Esophagus squamous epithelium (tissue), 5 donors: ENCODE measurements around the gene CCDC93. TPM values are rescaled to one million over a fixed set of nuclear protein-coding genes. Genes with fewer than 3 reads are reported as not detected.

Experiments
- DNase-seq: peaks from one replicate; lab custom pipeline; 2025; lab: John Stamatoyannopoulos, UW
- H3K27ac ChIP-seq, 4 donors: fragments of 200-600 bp; sonication (generic); one replicate each; pipeline ENCODE4 v1.5.1; 2016 to 2019; ENCODE audit warnings: mild to moderate bottlenecking in 1 of 4
- H3K27me3 ChIP-seq, 4 donors: fragments of 200-600 bp; sonication (generic); 1 replicate in 3 of 4; 2 replicates in 1 of 4; pipeline versions ENCODE4 v1.5.1 to v1.6.0; 2017 to 2021; ENCODE audit warnings: antibody characterized with exemption in 1 of 4
- H3K36me3 ChIP-seq, 3 donors: fragments of 200-600 bp; sonication (generic); one replicate each; pipeline ENCODE4 v1.5.1; 2016 to 2019
- H3K4me1 ChIP-seq, 3 donors: fragments of 200-600 bp; sonication (generic); one replicate each; pipeline ENCODE4 v1.5.1; 2017 to 2019
- H3K4me3 ChIP-seq, 4 donors: fragments of 200-600 bp; sonication (generic); 1 replicate in 3 of 4; 2 replicates in 1 of 4; pipeline ENCODE4 v1.5.1; 2016 to 2019; ENCODE audit warnings: mild to moderate bottlenecking in 2 of 4, moderate library complexity in 1 of 4
- H3K9me3 ChIP-seq, 3 donors: fragments of 200-600 bp; sonication (generic); one replicate each; pipeline ENCODE4 v1.5.1; 2016 to 2019
- CTCF ChIP-seq, 6 experiments: fragments of 450-650 bp in 4 of 6; fragments of 200-600 bp in 2 of 6; sonication (generic) in 2 of 6; IDR thresholded peaks; one replicate each; pipeline ENCODE4 v1.5.1; 2016 to 2019; ENCODE audit warnings: antibody characterized with exemption in 6 of 6, mild to moderate bottlenecking in 4 of 6, moderate library complexity in 4 of 6
- POLR2A ChIP-seq, 4 donors: fragments of 450-650 bp; IDR thresholded peaks; one replicate each; pipeline ENCODE4 v1.6.1; 2017; ENCODE audit warnings: antibody characterized with exemption in 4 of 4, mild to moderate bottlenecking in 4 of 4, moderate library complexity in 3 of 4
- WGBS, 2 donors: methylation state at CpG; one replicate each; pipeline ENCODE4 v1.1.5; 2018; 5-methylcytosine and 5-hydroxymethylcytosine counted together
- intact Hi-C: fragments of 100-400 bp; cut with DNase I; formaldehyde crosslinking; loops from one replicate; pipeline ENCODE4 v1.15.0; 2022
- total RNA-seq, 4 donors: library from RNA; depleted of rRNA; stranded (reverse); fragments of >200 nt; gene quantifications; one replicate each; pipeline ENCODE4 v1.1.0, GENCODE V29; 2016
- donor health status: DM: yes; HTN: yes; CAD: no.

The CCDC93 gene
- total RNA-seq, 4 donors from 2014 or later = 10.6 to 20.4 (median 17.2) TPM

DNA sequence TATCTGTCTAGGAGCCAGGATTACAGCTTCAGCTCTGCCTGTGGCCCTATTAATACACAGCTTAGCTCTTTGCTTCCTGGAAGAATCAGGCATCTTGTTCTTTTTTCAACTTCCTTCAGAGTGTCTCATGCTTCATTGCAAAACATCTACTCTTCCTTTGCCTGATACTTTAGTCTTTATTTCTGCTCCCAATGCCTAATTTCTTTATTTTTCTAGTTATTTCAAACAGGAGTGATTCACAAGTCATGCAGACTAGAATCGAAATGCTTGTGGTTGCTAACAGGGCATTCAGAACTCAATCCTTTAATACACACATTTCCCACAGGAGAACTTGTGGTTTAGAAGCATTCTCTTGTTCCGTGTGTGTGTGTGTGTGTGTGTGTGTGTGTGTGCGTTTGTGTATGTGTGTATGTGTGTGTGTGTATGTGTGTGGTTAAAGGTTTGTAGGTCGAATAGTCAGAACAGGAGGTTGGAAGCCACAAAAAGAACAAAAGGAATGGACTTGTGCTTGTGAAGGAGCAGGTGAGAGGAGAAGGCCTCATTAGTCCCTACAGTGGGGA lies 46.1 kb upstream of the CCDC93 start:
- intact Hi-C loops = no loop called here
- no peaks in the 10 kb centered on the region for H3K4me1 ChIP-seq
- H3K27me3 ChIP-seq = peaks cover 0 to 60% (median 2%) of the 10 kb centered on the region in 4 donors
- H3K36me3 ChIP-seq = no peaks in the 10 kb centered on the region
- H3K4me3 ChIP-seq = no peak overlapping the region
- H3K27ac ChIP-seq = no peak overlapping the region
- H3K9me3 ChIP-seq = no peaks in the 10 kb centered on the region
- no peak for DNase-seq
- TF ChIP-seq CTCF (IDR thresholded peaks at IDR 0.05) = no peak
- TF ChIP-seq POLR2A (IDR thresholded peaks at IDR 0.05) = no peak
- 45 to 53% methylated on average over 4 of the region's 4 CpGs for WGBS, 2 donors

DNA sequence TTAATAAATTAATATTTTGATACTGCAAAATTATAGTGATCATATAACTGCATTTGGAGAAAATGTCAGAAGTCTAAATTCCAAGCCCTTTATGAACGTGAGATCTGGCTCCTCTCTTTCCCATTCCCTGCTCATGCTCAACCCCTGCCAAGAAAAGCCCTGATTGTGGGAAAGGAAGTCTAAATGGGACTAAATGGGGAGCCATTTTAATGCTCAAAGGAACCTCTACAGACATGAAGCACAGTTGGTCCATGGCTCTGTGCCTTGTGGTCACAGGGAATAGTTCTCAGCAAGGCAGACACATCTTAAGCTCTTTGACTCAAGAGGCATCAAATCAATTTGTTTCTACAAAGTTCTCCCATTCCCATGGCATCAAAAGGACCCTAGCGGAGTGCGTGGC lies 45.1 kb upstream of the CCDC93 start:
- Histone ChIP-seq H3K36me3 (no peaks in the 10 kb centered on the region), H3K4me3 (no peak overlapping the region), H3K4me1 (no peaks in the 10 kb centered on the region), H3K27ac (no peak overlapping the region), H3K9me3 (no peaks in the 10 kb centered on the region), H3K27me3 (peaks cover 0 to 54% (median under 1%) of the 10 kb centered on the region in 4 donors)
- no peak for DNase-seq
- intact Hi-C loops = no loop called here
- WGBS, 2 donors = 71 to 79% methylated on average over 3 of the region's 3 CpGs
- no peak for TF ChIP-seq CTCF (IDR thresholded peaks at IDR 0.05)
- no peak for TF ChIP-seq POLR2A (IDR thresholded peaks at IDR 0.05)

DNA sequence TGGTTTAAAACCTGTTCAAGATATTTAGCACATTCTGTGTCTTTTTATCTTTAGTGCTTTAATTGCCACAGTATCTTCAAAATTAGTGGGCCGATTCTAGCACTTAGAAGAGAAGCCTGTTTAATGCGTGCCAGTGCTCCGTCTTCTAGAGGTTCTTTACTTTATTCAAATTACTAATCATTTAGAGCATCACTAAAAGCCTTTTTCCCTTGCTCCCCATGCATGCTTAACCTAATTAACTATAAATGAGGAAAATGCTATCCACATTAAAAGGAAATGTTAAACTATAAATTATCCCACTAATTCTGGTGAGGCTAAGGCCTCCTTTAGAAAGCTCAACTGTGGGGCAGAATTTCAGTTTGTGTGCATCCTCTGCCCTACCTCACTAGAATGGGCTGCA lies 42.9 kb upstream of the CCDC93 start:
- H3K36me3 ChIP-seq = no peaks in the 10 kb centered on the region
- H3K4me3 ChIP-seq = no peak overlapping the region
- no peaks in the 10 kb centered on the region for H3K9me3 ChIP-seq
- no peak overlapping the region for H3K27ac ChIP-seq
- TF ChIP-seq CTCF (IDR thresholded peaks at IDR 0.05) (no peak), POLR2A (IDR thresholded peaks at IDR 0.05) (no peak)
- H3K27me3 ChIP-seq = peaks cover 0 to 49% (median 0%) of the 10 kb centered on the region in 4 donors
- no peaks in the 10 kb centered on the region for H3K4me1 ChIP-seq
- intact Hi-C loops = no loop called here
- 85 to 97% methylated on average over 3 of the region's 3 CpGs for WGBS, 2 donors
- DNase-seq = no peak

DNA sequence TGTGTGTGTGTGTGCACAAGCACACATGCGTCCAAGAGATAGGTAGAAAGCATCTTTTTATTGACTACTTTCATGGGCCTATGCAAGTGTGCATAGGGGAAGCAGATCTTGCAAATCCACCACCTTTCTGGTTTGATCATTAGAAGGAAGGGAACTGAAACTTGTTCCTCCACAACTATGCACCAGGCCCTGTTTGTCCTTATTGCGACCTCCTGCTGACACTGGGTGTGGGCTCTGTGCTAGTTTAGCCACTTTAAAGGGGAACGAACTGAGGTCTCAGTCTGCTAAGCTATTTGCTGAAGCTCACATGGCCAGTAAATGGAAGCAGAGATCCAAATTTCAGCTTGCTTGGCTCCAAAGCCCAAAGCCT lies 42.3 kb upstream of the CCDC93 start:
- Histone ChIP-seq H3K9me3 (no peaks in the 10 kb centered on the region), H3K27ac (no peak overlapping the region), H3K27me3 (peaks cover 0 to 50% (median 0%) of the 10 kb centered on the region in 4 donors), H3K4me3 (no peak overlapping the region), H3K4me1 (no peaks in the 10 kb centered on the region), H3K36me3 (no peaks in the 10 kb centered on the region)
- WGBS, 2 donors = 37 to 42% methylated on average over 2 to 3 of the region's 3 CpGs
- peak; percentile 5 for DNase-seq
- intact Hi-C loops = no loop called here
- TF ChIP-seq POLR2A (IDR thresholded peaks at IDR 0.05) (no peak), CTCF (IDR thresholded peaks at IDR 0.05) (no peak)

- intact Hi-C loops = no loop called here
- TF ChIP-seq CTCF (IDR thresholded peaks at IDR 0.05) = no peak
- TF ChIP-seq POLR2A (IDR thresholded peaks at IDR 0.05) = no peak
- no peak overlapping the region for H3K27ac ChIP-seq
- no peaks in the 10 kb centered on the region for H3K4me1 ChIP-seq
- DNase-seq = no peak
- H3K27me3 ChIP-seq = peaks cover 0 to 49% (median 0%) of the 10 kb centered on the region in 4 donors
- no peaks in the 10 kb centered on the region for H3K9me3 ChIP-seq
- H3K4me3 ChIP-seq = no peak overlapping the region
- no peaks in the 10 kb centered on the region for H3K36me3 ChIP-seq
- WGBS, 2 donors = 62 to 78% methylated on average over 9 of the region's 10 CpGs
These were observed 41.8 kb upstream of the CCDC93 start for GRCh38 chr2:118055512-118056164.
